Measurements from ENCODE around the gene CELF2. TPM values are rescaled to one million over a fixed set of nuclear protein-coding genes. Genes with fewer than 3 reads are reported as not detected.

The CELF2 gene
- total RNA-seq, 1 donor from 2014 or later = 27.5 TPM

- Mint-ChIP-seq H3K27ac (ENCODE audit: unreplicated experiment) (no peak overlapping the region), H3K36me3 (ENCODE audit: low read depth, unreplicated experiment) (peaks cover 19% of the 10 kb centered on the region), H3K4me1 (ENCODE audit: unreplicated experiment) (no peaks in the 10 kb centered on the region), H3K4me3 (ENCODE audit: unreplicated experiment) (no peak overlapping the region), H3K27me3 (ENCODE audit: unreplicated experiment) (peaks cover 1% of the 10 kb centered on the region), H3K9me3 (ENCODE audit: unreplicated experiment) (no peaks in the 10 kb centered on the region)
- no peak for DNase-seq (ENCODE audit: low spot score)
- no peak for TF ChIP-seq CTCF (IDR thresholded peaks at IDR 0.05; ENCODE audit: unreplicated experiment)
Measured at GRCh38 chr10:11295492-11295891, 277.8 kb downstream of the CELF2 start.

DNA sequence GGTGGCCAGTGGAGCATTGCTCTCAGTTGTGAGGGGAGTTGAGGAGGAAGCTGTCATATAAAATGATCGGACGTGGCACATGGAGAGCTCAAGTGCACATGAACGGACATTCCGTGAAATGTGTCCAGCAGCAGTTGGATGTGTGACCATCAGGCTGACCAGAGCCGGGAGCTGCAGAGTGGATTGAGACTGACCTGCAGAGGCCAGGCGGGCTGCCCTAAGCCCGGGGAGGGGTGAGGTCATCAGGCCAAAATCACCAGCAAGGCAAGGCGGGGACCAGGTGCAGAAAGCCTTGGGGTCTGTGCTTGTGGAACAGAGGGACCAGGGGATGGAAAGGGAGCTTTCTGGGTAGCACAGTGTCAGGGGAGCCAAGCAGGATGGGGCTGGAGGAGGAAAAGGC is 279.5 kb downstream of the CELF2 start:
- Mint-ChIP-seq H3K9me3 (ENCODE audit: unreplicated experiment) (no peaks in the 10 kb centered on the region), H3K4me3 (ENCODE audit: unreplicated experiment) (no peak overlapping the region), H3K27me3 (ENCODE audit: unreplicated experiment) (peaks cover 1% of the 10 kb centered on the region), H3K27ac (ENCODE audit: unreplicated experiment) (no peak overlapping the region), H3K4me1 (ENCODE audit: unreplicated experiment) (no peaks in the 10 kb centered on the region), H3K36me3 (ENCODE audit: low read depth, unreplicated experiment) (peaks cover 23% of the 10 kb centered on the region)
- no peak for DNase-seq (ENCODE audit: low spot score)
- TF ChIP-seq CTCF (IDR thresholded peaks at IDR 0.05; ENCODE audit: unreplicated experiment) = no peak

GRCh38 chr10:11298116-11298515 is 280.4 kb downstream of the CELF2 start:
- Mint-ChIP-seq H3K9me3 (ENCODE audit: unreplicated experiment) (no peaks in the 10 kb centered on the region), H3K4me1 (ENCODE audit: unreplicated experiment) (no peaks in the 10 kb centered on the region), H3K27ac (ENCODE audit: unreplicated experiment) (no peak overlapping the region), H3K36me3 (ENCODE audit: low read depth, unreplicated experiment) (peaks cover 28% of the 10 kb centered on the region), H3K27me3 (ENCODE audit: unreplicated experiment) (peaks cover 3% of the 10 kb centered on the region), H3K4me3 (ENCODE audit: unreplicated experiment) (no peak overlapping the region)
- DNase-seq (ENCODE audit: low spot score) = no peak
- no peak for TF ChIP-seq CTCF (IDR thresholded peaks at IDR 0.05; ENCODE audit: unreplicated experiment)

GRCh38 chr10:11299125-11299524 is 281.5 kb downstream of the CELF2 start:
- no peaks in the 10 kb centered on the region for H3K9me3 Mint-ChIP-seq (ENCODE audit: unreplicated experiment)
- H3K27ac Mint-ChIP-seq (ENCODE audit: unreplicated experiment) = no peak overlapping the region
- no peak overlapping the region for H3K4me3 Mint-ChIP-seq (ENCODE audit: unreplicated experiment)
- no peaks in the 10 kb centered on the region for H3K4me1 Mint-ChIP-seq (ENCODE audit: unreplicated experiment)
- H3K27me3 Mint-ChIP-seq (ENCODE audit: unreplicated experiment) = peaks cover 4% of the 10 kb centered on the region
- no peak for TF ChIP-seq CTCF (IDR thresholded peaks at IDR 0.05; ENCODE audit: unreplicated experiment)
- DNase-seq (ENCODE audit: low spot score) = no peak
- H3K36me3 Mint-ChIP-seq (ENCODE audit: low read depth, unreplicated experiment) = peaks cover 37% of the 10 kb centered on the region

GRCh38 chr10:11300026-11300425 is 282.4 kb downstream of the CELF2 start:
- peaks cover 44% of the 10 kb centered on the region for H3K36me3 Mint-ChIP-seq (ENCODE audit: low read depth, unreplicated experiment)
- no peak overlapping the region for H3K4me3 Mint-ChIP-seq (ENCODE audit: unreplicated experiment)
- no peaks in the 10 kb centered on the region for H3K9me3 Mint-ChIP-seq (ENCODE audit: unreplicated experiment)
- no peak for DNase-seq (ENCODE audit: low spot score)
- peaks cover 4% of the 10 kb centered on the region for H3K27me3 Mint-ChIP-seq (ENCODE audit: unreplicated experiment)
- no peak for TF ChIP-seq CTCF (IDR thresholded peaks at IDR 0.05; ENCODE audit: unreplicated experiment)
- no peak overlapping the region for H3K27ac Mint-ChIP-seq (ENCODE audit: unreplicated experiment)
- H3K4me1 Mint-ChIP-seq (ENCODE audit: unreplicated experiment) = no peaks in the 10 kb centered on the region
